CD14-positive monocyte (primary cell): Measurements from ENCODE around the gene SULF2. TPM values are rescaled to one million over a fixed set of nuclear protein-coding genes. Genes with fewer than 3 reads are reported as not detected.

Experiments
- DNase-seq, 3 donors: peaks; one replicate each; pipeline ENCODE4 v3.0.0-alpha.2; 2011 to 2022
- H2AFZ ChIP-seq: 2 replicates; pipeline ENCODE4 v1.6.0; 2012; ENCODE audit warnings: mild to moderate bottlenecking, low read depth, low read length, inconsistent platforms; ENCODE audit not compliant: insufficient read depth, poor library complexity, severe bottlenecking
- H3K27ac ChIP-seq, 2 donors: 1 replicate in 1 of 2; 2 replicates in 1 of 2; pipeline ENCODE4 v1.5.1; 2012 to 2013; ENCODE audit warnings: low read length in 2 of 2, control low read depth in 1 of 2, inconsistent platforms in 1 of 2, low read depth in 1 of 2, mild to moderate bottlenecking in 1 of 2
- H3K27me3 ChIP-seq, 2 donors: one replicate each; pipeline versions ENCODE4 v1.6.0 to v1.6.1; 2011 to 2013; ENCODE audit warnings: low read length in 2 of 2; ENCODE audit not compliant: control insufficient read depth in 2 of 2, insufficient read depth in 2 of 2
- H3K36me3 ChIP-seq, 2 donors: replicated peaks in 1 of 2; 1 replicate in 1 of 2; 2 replicates in 1 of 2; pipeline versions ENCODE4 v1.5.1 to v1.6.1; 2012 to 2013; ENCODE audit warnings: low read length in 2 of 2, control low read depth in 1 of 2, inconsistent platforms in 1 of 2, mild to moderate bottlenecking in 1 of 2; ENCODE audit not compliant: insufficient read depth in 2 of 2, control insufficient read depth in 1 of 2
- H3K4me1 ChIP-seq, 2 donors: 1 replicate in 1 of 2; 2 replicates in 1 of 2; pipeline versions ENCODE4 v1.5.1 to v1.6.1; 2012 to 2013; ENCODE audit warnings: low read length in 2 of 2, control low read depth in 1 of 2, inconsistent platforms in 1 of 2, mild to moderate bottlenecking in 1 of 2, moderate library complexity in 1 of 2; ENCODE audit not compliant: insufficient read depth in 2 of 2, control insufficient read depth in 1 of 2
- H3K4me2 ChIP-seq: replicated peaks from 2 replicates; pipeline ENCODE3; 2012; ENCODE audit warnings: low read length, moderate library complexity, mild to moderate bottlenecking; ENCODE audit not compliant: poor library complexity, severe bottlenecking; ENCODE audit errors: extremely low read depth
- H3K4me3 ChIP-seq, 3 experiments: fragments of 200-600 bp in 1 of 3; sonication (generic) in 1 of 3; replicated peaks in 1 of 3; 1 replicate in 2 of 3; 2 replicates in 1 of 3; pipeline ENCODE4 v1.5.1; 2011 to 2013; ENCODE audit warnings: low read length in 3 of 3, mild to moderate bottlenecking in 3 of 3, control low read depth in 2 of 3, low read depth in 2 of 3, inconsistent platforms in 1 of 3, moderate library complexity in 1 of 3
- H3K79me2 ChIP-seq: 2 replicates; pipeline ENCODE4 v1.6.0; 2012; ENCODE audit warnings: mild to moderate bottlenecking, control low read depth, inconsistent platforms, low read length, moderate library complexity; ENCODE audit not compliant: insufficient read depth
- H3K9ac ChIP-seq: 2 replicates; pipeline ENCODE4 v1.6.0; 2017; ENCODE audit warnings: low read length, mild to moderate bottlenecking; ENCODE audit not compliant: insufficient read depth, poor library complexity, severe bottlenecking
- H3K9me3 ChIP-seq, 2 donors: replicated peaks in 1 of 2; 1 replicate in 1 of 2; 2 replicates in 1 of 2; pipeline versions ENCODE4 v1.5.1 to v1.6.1; 2012 to 2013; ENCODE audit warnings: low read length in 2 of 2, control low read depth in 1 of 2; ENCODE audit not compliant: control insufficient read depth in 1 of 2, insufficient read depth in 1 of 2
- H4K20me1 ChIP-seq: 2 replicates; pipeline ENCODE4 v1.6.0; 2012; ENCODE audit warnings: mild to moderate bottlenecking, low read length, control low read depth, moderate library complexity; ENCODE audit not compliant: insufficient read depth
- H3K27ac Mint-ChIP-seq, 7 donors: one replicate each; pipeline ENCODE4 v1.8.0; 2020; ENCODE audit warnings: mild to moderate bottlenecking in 7 of 7, mixed read lengths in 7 of 7, moderate library complexity in 6 of 7, inconsistent platforms in 2 of 7
- H3K27me3 Mint-ChIP-seq, 3 donors: one replicate each; pipeline ENCODE4 v1.8.0; 2021 to 2022; ENCODE audit warnings: low read depth in 3 of 3, mild to moderate bottlenecking in 3 of 3, mixed read lengths in 3 of 3, moderate library complexity in 3 of 3, inconsistent platforms in 1 of 3
- H3K36me3 Mint-ChIP-seq, 2 donors: one replicate each; pipeline ENCODE4 v1.8.0; 2020; ENCODE audit warnings: mixed read lengths in 2 of 2, inconsistent platforms in 1 of 2, mild to moderate bottlenecking in 1 of 2
- H3K4me1 Mint-ChIP-seq: one replicate; pipeline ENCODE4 v1.8.0; 2020; ENCODE audit warnings: mild to moderate bottlenecking, mixed read lengths
- H3K4me3 Mint-ChIP-seq, 2 donors: one replicate each; pipeline ENCODE4 v1.8.0; 2020; ENCODE audit warnings: mild to moderate bottlenecking in 2 of 2, mixed read lengths in 2 of 2, moderate library complexity in 1 of 2
- H3K9me3 Mint-ChIP-seq, 7 donors: one replicate each; pipeline ENCODE4 v1.8.0; 2020 to 2022; ENCODE audit warnings: mixed read lengths in 7 of 7, mild to moderate bottlenecking in 6 of 7, moderate library complexity in 6 of 7, inconsistent platforms in 2 of 7
- CTCF ChIP-seq: fragments of 200-600 bp; IDR thresholded peaks from one replicate; pipeline ENCODE4 v1.8.0; 2022; ENCODE audit warnings: antibody characterized with exemption, mild to moderate bottlenecking
- WGBS: methylation state at CpG from one replicate; pipeline ENCODE4 v1.1.5; 2013; ENCODE audit warnings: missing lambda C conversion rate; ENCODE audit not compliant: insufficient coverage; 5-methylcytosine and 5-hydroxymethylcytosine counted together
- intact Hi-C, 2 donors: fragments of 100-400 bp; cut with micrococcal nuclease; formaldehyde crosslinking; loops; one replicate each; pipeline versions ENCODE4 v1.15.0 to v1.15.1; 2023
- polyA plus RNA-seq, 3 donors: library from polyadenylated mRNA; depleted of rRNA in 1 of 3; unstranded in 2 of 3; stranded (reverse) in 1 of 3; fragments of 300-500 nt in 2 of 3; fragments of >200 nt in 1 of 3; fragmentation: Illumina TruSeq in 2 of 3; gene quantifications; 1 replicate in 2 of 3; 2 replicates in 1 of 3; pipeline ENCODE4 v1.2.3, GENCODE V29; 2012 to 2021

The SULF2 gene
- polyA plus RNA-seq, 3 donors: 60.3 to 156 (median 75.5) TPM

- peaks cover 0 to 2% (median 0%) of the 10 kb centered on the region in 7 donors for H3K9me3 Mint-ChIP-seq
Measured at GRCh38 chr20:47642624-47643023, 142.7 kb downstream of the SULF2 start.

GRCh38 chr20:47642118-47642517 is 143.2 kb downstream of the SULF2 start:
- no peak overlapping the region for H3K4me2 ChIP-seq
- no peaks in the 10 kb centered on the region for H3K4me1 Mint-ChIP-seq
- DNase-seq: no peak
- H2AFZ ChIP-seq: no peak overlapping the region
- no peaks in the 10 kb centered on the region for H3K27me3 ChIP-seq
- WGBS: no CpG with 5 or more reads among the region's 4 CpGs
- peaks cover 58% of the 10 kb centered on the region for H4K20me1 ChIP-seq
- H3K9ac ChIP-seq: no peak overlapping the region
- no peak overlapping the region for H3K4me3 ChIP-seq
- no peak overlapping the region for H3K4me3 Mint-ChIP-seq
- peaks cover 0 to 2% (median 0%) of the 10 kb centered on the region in 7 donors for H3K9me3 Mint-ChIP-seq
- H3K79me2 ChIP-seq: no peaks in the 10 kb centered on the region
- H3K4me1 ChIP-seq: no peaks in the 10 kb centered on the region
- intact Hi-C loops: no loop called here
- peaks cover 71 to 99% of the 10 kb centered on the region in 2 donors for H3K36me3 ChIP-seq
- peaks cover 76 to 94% of the 10 kb centered on the region in 2 donors for H3K36me3 Mint-ChIP-seq
- H3K9me3 ChIP-seq: no peaks in the 10 kb centered on the region
- peak overlapping the region in 1 of 7 donors; percentile 81 for H3K27ac Mint-ChIP-seq
- no peak overlapping the region for H3K27ac ChIP-seq
- H3K27me3 Mint-ChIP-seq: no peaks in the 10 kb centered on the region
- no peak for TF ChIP-seq CTCF

More at GRCh38 chr20:47642624-47643023, 142.7 kb downstream of the SULF2 start:
- Mint-ChIP-seq H3K36me3 (peaks cover 76 to 94% of the 10 kb centered on the region in 2 donors), H3K4me3 (no peak overlapping the region), H3K27ac (peak overlapping the region in 1 of 7 donors; percentile 30), H3K27me3 (no peaks in the 10 kb centered on the region), H3K4me1 (no peaks in the 10 kb centered on the region)
- TF ChIP-seq CTCF: no peak
- Histone ChIP-seq H3K27me3 (no peaks in the 10 kb centered on the region), H3K9me3 (no peaks in the 10 kb centered on the region), H3K4me3 (no peak overlapping the region), H3K4me2 (no peak overlapping the region), H3K36me3 (peaks cover 69 to 99% of the 10 kb centered on the region in 2 donors), H3K79me2 (no peaks in the 10 kb centered on the region), H3K9ac (no peak overlapping the region), H3K4me1 (no peaks in the 10 kb centered on the region), H2AFZ (no peak overlapping the region), H4K20me1 (peaks cover 62% of the 10 kb centered on the region), H3K27ac (no peak overlapping the region)
- 100% methylated on average over 2 of the region's 4 CpGs for WGBS
- intact Hi-C loops: no loop called here
- DNase-seq: no peak
